AG04449 (cell line): ENCODE results near the gene SEMA3E.
A peak's percentile ranks its signal among the peaks of the same experiment; 100 is the strongest.

Source experiments
- CTCF ChIA-PET: fragments of 350-600 bp; formaldehyde crosslinking; extraction: SDS; loops from one replicate; lab custom pipeline; 2021; ENCODE audit warnings: antibody characterized with exemption; lab: Yijun Ruan, JAX
- POLR2A ChIA-PET: fragments of 400-600, 350-600 bp; formaldehyde crosslinking; extraction: SDS; loops from one replicate; lab custom pipeline; 2020; ENCODE audit warnings: antibody characterized with exemption, inconsistent platforms; lab: Yijun Ruan, JAX
- DNase-seq: peaks from one replicate; pipeline ENCODE4 v3.0.0-alpha.2; 2010; ENCODE audit warnings: low read depth, low spot score
- H3K4me3 ChIP-seq: 2 replicates; pipeline ENCODE4 v1.5.1; 2011; ENCODE audit warnings: low read depth, mild to moderate bottlenecking, control low read depth, low read length
- TF ChIP-seq, protein P1 (sequence below): IDR thresholded peaks from one replicate; pipeline ENCODE4 v1.5.1; 2011; ENCODE audit warnings: mild to moderate bottlenecking, moderate library complexity, low read length, control low read depth, inconsistent platforms; ENCODE audit not compliant: insufficient read depth; ENCODE audit errors: missing control alignments

Gene SEMA3E

DNA sequence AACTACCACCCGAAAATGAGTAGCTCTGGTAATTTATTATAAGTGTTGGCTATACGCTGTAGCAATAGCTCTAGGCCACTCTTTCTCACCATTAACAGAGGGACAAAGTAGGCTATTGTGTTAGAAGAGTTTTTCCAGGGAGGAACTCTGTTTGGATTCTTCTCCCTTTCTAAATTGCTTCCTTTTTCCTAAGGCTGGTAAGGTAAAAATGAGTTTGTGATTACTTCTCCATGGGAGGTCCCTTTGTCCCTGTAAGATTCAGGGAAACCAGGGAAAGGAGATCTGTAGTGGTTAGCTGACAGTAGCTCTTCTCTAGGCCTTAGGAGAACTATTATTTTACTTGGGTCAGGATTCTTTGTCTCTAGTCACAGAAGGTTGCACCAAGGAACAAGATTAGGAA is 23.2 kb upstream of the SEMA3E start:
- ChIA-PET CTCF (no interaction called here), POLR2A (no interaction called here)
- TF ChIP-seq, protein P1, sequence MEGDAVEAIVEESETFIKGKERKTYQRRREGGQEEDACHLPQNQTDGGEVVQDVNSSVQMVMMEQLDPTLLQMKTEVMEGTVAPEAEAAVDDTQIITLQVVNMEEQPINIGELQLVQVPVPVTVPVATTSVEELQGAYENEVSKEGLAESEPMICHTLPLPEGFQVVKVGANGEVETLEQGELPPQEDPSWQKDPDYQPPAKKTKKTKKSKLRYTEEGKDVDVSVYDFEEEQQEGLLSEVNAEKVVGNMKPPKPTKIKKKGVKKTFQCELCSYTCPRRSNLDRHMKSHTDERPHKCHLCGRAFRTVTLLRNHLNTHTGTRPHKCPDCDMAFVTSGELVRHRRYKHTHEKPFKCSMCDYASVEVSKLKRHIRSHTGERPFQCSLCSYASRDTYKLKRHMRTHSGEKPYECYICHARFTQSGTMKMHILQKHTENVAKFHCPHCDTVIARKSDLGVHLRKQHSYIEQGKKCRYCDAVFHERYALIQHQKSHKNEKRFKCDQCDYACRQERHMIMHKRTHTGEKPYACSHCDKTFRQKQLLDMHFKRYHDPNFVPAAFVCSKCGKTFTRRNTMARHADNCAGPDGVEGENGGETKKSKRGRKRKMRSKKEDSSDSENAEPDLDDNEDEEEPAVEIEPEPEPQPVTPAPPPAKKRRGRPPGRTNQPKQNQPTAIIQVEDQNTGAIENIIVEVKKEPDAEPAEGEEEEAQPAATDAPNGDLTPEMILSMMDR: no peak
- H3K4me3 ChIP-seq: no peak overlapping the region
- DNase-seq: no peak

DNA sequence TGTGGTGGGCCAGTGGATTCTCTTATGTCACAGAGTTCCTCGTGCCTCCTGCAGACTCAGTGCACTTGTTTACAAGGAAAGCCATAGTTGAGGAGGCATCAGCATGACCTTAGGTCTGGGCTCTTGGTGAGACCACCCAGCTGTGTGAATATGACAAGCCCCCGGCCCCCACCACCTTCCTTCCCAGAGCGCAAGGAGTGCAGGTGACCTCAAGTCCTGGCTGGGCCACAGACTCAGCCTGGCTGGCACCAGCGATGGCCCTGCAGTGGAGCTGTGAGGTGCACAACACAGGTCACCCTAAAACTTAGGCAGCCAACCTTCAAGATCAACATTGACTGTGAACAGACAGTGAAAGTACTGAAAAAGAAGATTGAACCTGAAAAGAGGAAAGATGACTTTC is 14.2 kb upstream of the SEMA3E start:
- ChIA-PET POLR2A (no interaction called here), CTCF (no interaction called here)
- TF ChIP-seq, protein P1: no peak
- no peak overlapping the region for H3K4me3 ChIP-seq
- no peak for DNase-seq

- TF ChIP-seq, protein P1: no peak
- no peak overlapping the region for H3K4me3 ChIP-seq
- ChIA-PET POLR2A (interaction anchor here (0.7 kb wide), 1 partner anchor 13 kb away, joined by 3 read pairs; no protein-coding TSS in a partner anchor), CTCF (interaction anchor here (1.3 kb wide), 1 partner anchor 11 kb away, joined by 4 read pairs; no protein-coding TSS in a partner anchor)
- DNase-seq: no peak
Measured at GRCh38 chr7:83658126-83658525, 9.2 kb upstream of the SEMA3E start.

DNA sequence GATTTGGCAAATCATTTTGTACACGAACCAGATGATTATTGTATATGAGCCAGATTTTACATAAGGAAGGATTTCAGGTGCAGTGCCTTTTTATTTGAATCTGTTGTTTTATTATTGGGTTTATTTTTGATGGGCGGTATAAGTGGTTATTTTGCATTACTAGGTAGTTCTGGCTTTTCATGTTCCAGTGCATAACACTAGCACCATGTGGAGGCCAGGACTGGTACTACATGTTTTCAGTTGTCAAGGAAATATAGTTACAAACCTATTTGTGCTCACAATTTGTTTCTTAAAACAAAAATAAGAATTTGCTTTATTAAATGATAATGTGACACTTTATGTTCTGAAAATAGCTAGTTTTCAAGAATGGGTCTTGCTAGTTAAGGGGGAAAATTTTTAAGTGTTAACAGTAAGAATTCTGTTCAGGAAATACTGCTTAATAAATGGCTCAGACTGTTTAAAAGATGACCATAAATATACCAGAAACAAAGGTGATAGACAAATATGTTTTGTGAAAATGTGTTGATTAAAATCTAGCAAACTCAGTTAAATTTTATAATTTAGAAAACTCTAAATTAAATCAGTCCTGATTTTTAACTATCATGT is 7.1 kb upstream of the SEMA3E start:
- CTCF ChIA-PET: interaction anchor here (0.6 to 2.0 kb wide), 17 partner anchors 9 to 702 kb away, joined by 3 to 18 read pairs (median 3); no protein-coding TSS in a partner anchor
- TF ChIP-seq, protein P1: peak; percentile 81
- POLR2A ChIA-PET: no interaction called here
- DNase-seq: peak; percentile 10
- H3K4me3 ChIP-seq: no peak overlapping the region

- ChIA-PET CTCF (interaction anchor here (1.0 to 3.6 kb wide), 3 partner anchors 239 to 243 kb away, joined by 4 to 19 read pairs (median 6); no protein-coding TSS in a partner anchor), POLR2A (no interaction called here)
- no peak for DNase-seq
- TF ChIP-seq, protein P1: no peak
- no peak overlapping the region for H3K4me3 ChIP-seq
Measured at GRCh38 chr7:83652481-83652880, 3.5 kb upstream of the SEMA3E start.

GRCh38 chr7:83649701-83650100 is 762 bp upstream of the SEMA3E start:
- ChIA-PET POLR2A (no interaction called here), CTCF (interaction anchor here (1.4 to 3.6 kb wide), 2 partner anchors 237 to 240 kb away, joined by 5 to 19 read pairs; no protein-coding TSS in a partner anchor)
- no peak for DNase-seq
- H3K4me3 ChIP-seq: no peak overlapping the region
- TF ChIP-seq, protein P1: no peak
